ENCODE measurements around the gene PTGES2.

PTGES2 gene

DNA sequence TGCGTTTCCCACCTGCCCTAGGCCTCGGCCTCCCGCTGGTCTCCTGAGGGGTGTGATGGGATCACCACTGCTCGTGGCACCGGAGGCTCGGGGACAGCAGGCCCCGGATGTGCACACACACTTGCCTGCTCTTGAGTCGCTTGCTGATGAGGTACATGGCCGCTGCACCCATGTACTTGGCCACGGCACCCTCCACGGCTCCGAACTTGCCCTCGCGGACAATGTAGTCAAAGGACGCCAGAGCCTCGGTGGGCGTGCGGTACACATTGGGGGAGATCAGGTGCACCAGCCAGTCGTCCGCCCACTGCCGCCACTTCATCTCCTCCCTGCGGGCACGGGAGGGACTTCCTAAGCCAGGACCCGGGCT lies 4.7 kb downstream of the PTGES2 start:
- TF ChIP-seq, protein P1, sequence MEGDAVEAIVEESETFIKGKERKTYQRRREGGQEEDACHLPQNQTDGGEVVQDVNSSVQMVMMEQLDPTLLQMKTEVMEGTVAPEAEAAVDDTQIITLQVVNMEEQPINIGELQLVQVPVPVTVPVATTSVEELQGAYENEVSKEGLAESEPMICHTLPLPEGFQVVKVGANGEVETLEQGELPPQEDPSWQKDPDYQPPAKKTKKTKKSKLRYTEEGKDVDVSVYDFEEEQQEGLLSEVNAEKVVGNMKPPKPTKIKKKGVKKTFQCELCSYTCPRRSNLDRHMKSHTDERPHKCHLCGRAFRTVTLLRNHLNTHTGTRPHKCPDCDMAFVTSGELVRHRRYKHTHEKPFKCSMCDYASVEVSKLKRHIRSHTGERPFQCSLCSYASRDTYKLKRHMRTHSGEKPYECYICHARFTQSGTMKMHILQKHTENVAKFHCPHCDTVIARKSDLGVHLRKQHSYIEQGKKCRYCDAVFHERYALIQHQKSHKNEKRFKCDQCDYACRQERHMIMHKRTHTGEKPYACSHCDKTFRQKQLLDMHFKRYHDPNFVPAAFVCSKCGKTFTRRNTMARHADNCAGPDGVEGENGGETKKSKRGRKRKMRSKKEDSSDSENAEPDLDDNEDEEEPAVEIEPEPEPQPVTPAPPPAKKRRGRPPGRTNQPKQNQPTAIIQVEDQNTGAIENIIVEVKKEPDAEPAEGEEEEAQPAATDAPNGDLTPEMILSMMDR (IDR thresholded peaks at IDR 0.05; ENCODE audit: low read depth, low read length, poor library complexity, severe bottlenecking): no peak
- TF ChIP-seq EZH2phosphoT487 (IDR thresholded peaks at IDR 0.05; ENCODE audit: borderline replicate concordance, low read length): no peak
- no peak overlapping the region for H3K27ac ChIP-seq (ENCODE audit: low read depth, low read length)
- peaks cover 34% of the 10 kb centered on the region for H3K79me2 ChIP-seq (ENCODE audit: control insufficient read depth, low read length)
- H3K4me2 ChIP-seq (ENCODE audit: low read length): no peak overlapping the region
- peaks cover 6% of the 10 kb centered on the region; the same call in 1 of the 2 replicates for H4K20me1 ChIP-seq (ENCODE audit: control insufficient read depth, insufficient read depth, low read depth, low read length)
- H3K36me3 ChIP-seq (ENCODE audit: control insufficient read depth, low read length): peaks cover 62% of the 10 kb centered on the region
- H3F3A ChIP-seq (ENCODE audit: control insufficient read depth, insufficient read depth): peaks cover 7% of the 10 kb centered on the region; the same call in 1 of the 2 replicates
- H3K27me3 ChIP-seq (ENCODE audit: control insufficient read depth, low read length): no peaks in the 10 kb centered on the region
- no peak overlapping the region for H3K4me3 ChIP-seq (ENCODE audit: low read length)
- H3K4me1 ChIP-seq (ENCODE audit: control insufficient read depth, low read length): peaks cover 18% of the 10 kb centered on the region
- no peaks in the 10 kb centered on the region for H3K9me2 ChIP-seq (replicated peaks; ENCODE audit: control insufficient read depth, low read length)
- H3K9me3 ChIP-seq (ENCODE audit: control insufficient read depth, insufficient read depth, low read length): no peaks in the 10 kb centered on the region

DNA sequence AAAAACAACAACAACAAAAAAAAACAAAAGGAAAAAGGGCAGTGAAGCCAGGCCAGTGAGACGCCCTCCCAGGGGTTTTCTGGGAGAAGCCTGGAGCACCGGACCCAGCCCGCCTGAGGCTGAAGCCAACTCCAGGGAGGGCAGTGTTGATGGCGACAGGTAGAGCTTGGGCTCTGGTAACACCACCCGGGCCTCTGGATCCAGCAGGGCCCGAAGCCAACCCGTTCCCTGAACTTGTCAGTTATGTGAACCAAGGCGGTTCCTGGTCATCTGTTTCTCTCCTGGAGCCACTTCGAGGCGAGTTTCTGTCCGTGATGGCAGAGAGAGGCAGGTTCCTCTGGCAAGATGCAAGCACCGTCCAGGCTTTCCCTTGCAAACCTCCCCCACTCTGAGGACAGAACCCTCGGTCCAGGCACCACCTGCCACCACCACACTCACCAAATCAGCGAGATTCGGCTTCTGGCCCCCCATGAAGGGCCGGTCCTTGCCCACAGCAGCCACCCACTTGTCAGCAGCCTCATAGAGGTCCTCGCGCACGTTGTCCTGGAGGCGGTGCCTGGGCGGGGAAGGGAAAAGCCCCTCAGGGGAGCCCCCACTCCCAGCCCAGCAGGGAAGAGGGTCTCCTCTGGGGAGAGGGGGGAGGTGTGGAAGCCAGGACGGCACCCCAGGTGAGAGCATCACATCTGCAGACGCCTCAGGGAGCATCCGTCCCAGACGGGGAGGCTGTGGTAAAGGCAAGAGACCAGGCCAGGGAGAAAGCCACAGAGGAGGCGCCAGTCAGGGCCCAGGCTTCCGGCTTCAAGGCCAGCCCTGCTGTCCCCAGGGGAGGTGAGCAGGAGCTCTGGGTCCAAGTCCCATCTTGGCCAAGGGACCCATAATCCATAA lies 5.4 kb downstream of the PTGES2 start:
- no peak overlapping the region for H3K4me2 ChIP-seq (ENCODE audit: low read length)
- H3K27ac ChIP-seq (ENCODE audit: low read depth, low read length): no peak overlapping the region
- TF ChIP-seq EZH2phosphoT487 (IDR thresholded peaks at IDR 0.05; ENCODE audit: borderline replicate concordance, low read length): no peak
- TF ChIP-seq, protein P1 (IDR thresholded peaks at IDR 0.05; ENCODE audit: low read depth, low read length, poor library complexity, severe bottlenecking): no peak
- H3K36me3 ChIP-seq (ENCODE audit: control insufficient read depth, low read length): peaks cover 58% of the 10 kb centered on the region
- H3K4me3 ChIP-seq (ENCODE audit: low read length): no peak overlapping the region
- no peaks in the 10 kb centered on the region for H3K9me2 ChIP-seq (replicated peaks; ENCODE audit: control insufficient read depth, low read length)
- peaks cover 7% of the 10 kb centered on the region; the same call in 1 of the 2 replicates for H3F3A ChIP-seq (ENCODE audit: control insufficient read depth, insufficient read depth)
- H3K4me1 ChIP-seq (ENCODE audit: control insufficient read depth, low read length): peaks cover 19% of the 10 kb centered on the region
- H3K9me3 ChIP-seq (ENCODE audit: control insufficient read depth, insufficient read depth, low read length): no peaks in the 10 kb centered on the region
- no peaks in the 10 kb centered on the region for H3K27me3 ChIP-seq (ENCODE audit: control insufficient read depth, low read length)
- peaks cover 6% of the 10 kb centered on the region; the same call in 1 of the 2 replicates for H4K20me1 ChIP-seq (ENCODE audit: control insufficient read depth, insufficient read depth, low read depth, low read length)
- H3K79me2 ChIP-seq (ENCODE audit: control insufficient read depth, low read length): peaks cover 30% of the 10 kb centered on the region

DNA sequence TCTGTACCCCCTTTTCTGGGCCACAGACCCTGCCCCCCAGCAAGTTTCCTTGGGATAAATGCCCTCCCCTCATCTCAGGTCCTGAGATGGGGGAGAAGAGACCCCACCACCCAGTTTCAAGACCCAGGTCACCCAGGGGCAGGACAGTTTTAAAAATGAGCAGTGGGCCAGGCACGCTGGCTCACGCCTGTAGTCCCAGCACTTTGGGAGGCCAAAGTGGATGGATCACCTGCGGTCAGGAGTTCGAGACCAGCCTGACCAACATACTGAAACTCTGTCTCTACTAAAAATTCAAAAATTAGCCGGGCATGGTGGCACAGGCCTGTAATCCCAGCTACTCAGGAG lies 6.1 kb downstream of the PTGES2 start:
- TF ChIP-seq EZH2phosphoT487 (IDR thresholded peaks at IDR 0.05; ENCODE audit: borderline replicate concordance, low read length): no peak
- TF ChIP-seq, protein P1 (IDR thresholded peaks at IDR 0.05; ENCODE audit: low read depth, low read length, poor library complexity, severe bottlenecking): no peak
- peaks cover 60% of the 10 kb centered on the region for H3K36me3 ChIP-seq (ENCODE audit: control insufficient read depth, low read length)
- no peak overlapping the region for H3K4me2 ChIP-seq (ENCODE audit: low read length)
- H3K4me3 ChIP-seq (ENCODE audit: low read length): no peak overlapping the region
- peaks cover 7% of the 10 kb centered on the region; the same call in 1 of the 2 replicates for H3F3A ChIP-seq (ENCODE audit: control insufficient read depth, insufficient read depth)
- peaks cover 18% of the 10 kb centered on the region for H3K4me1 ChIP-seq (ENCODE audit: control insufficient read depth, low read length)
- no peaks in the 10 kb centered on the region for H3K9me2 ChIP-seq (replicated peaks; ENCODE audit: control insufficient read depth, low read length)
- H4K20me1 ChIP-seq (ENCODE audit: control insufficient read depth, insufficient read depth, low read depth, low read length): peaks cover 6% of the 10 kb centered on the region; the same call in 1 of the 2 replicates
- peaks cover 23% of the 10 kb centered on the region for H3K79me2 ChIP-seq (ENCODE audit: control insufficient read depth, low read length)
- H3K9me3 ChIP-seq (ENCODE audit: control insufficient read depth, insufficient read depth, low read length): no peaks in the 10 kb centered on the region
- no peaks in the 10 kb centered on the region for H3K27me3 ChIP-seq (ENCODE audit: control insufficient read depth, low read length)
- H3K27ac ChIP-seq (ENCODE audit: low read depth, low read length): no peak overlapping the region
